Mesenchymal stem cell (in vitro differentiated cells and primary cell): Measurements from ENCODE around the gene CSPG4.
A peak's percentile ranks its signal among the peaks of the same experiment; 100 is the strongest.

Source experiments
- DNase-seq: peaks from one replicate; pipeline ENCODE4 v3.0.0-alpha.2; 2013
- H2AFZ ChIP-seq: one replicate; pipeline ENCODE4 v1.6.1; 2013; ENCODE audit warnings: low read depth, mild to moderate bottlenecking, control low read depth, inconsistent platforms, low read length, moderate library complexity
- H2AK5ac ChIP-seq: 2 replicates; pipeline ENCODE4 v1.6.1; 2013; ENCODE audit warnings: low read length, moderate library complexity, mild to moderate bottlenecking, inconsistent platforms; ENCODE audit not compliant: severe bottlenecking
- H2BK120ac ChIP-seq: one replicate; pipeline ENCODE4 v1.6.1; 2013; ENCODE audit warnings: low read depth, mild to moderate bottlenecking, inconsistent platforms, low read length, moderate library complexity
- H2BK12ac ChIP-seq, 2 experiments: one replicate each; pipeline ENCODE4 v1.6.1; 2013; ENCODE audit warnings: inconsistent platforms in 2 of 2, low read length in 2 of 2, mild to moderate bottlenecking in 2 of 2, moderate library complexity in 2 of 2, control low read depth in 1 of 2
- H2BK15ac ChIP-seq: one replicate; pipeline ENCODE4 v1.6.1; 2013; ENCODE audit warnings: mild to moderate bottlenecking, low read depth, inconsistent platforms; ENCODE audit not compliant: poor library complexity, severe bottlenecking
- H2BK5ac ChIP-seq: 2 replicates; pipeline ENCODE4 v1.6.1; 2013; ENCODE audit warnings: low read depth, mild to moderate bottlenecking, low read length, control low read depth, inconsistent platforms; ENCODE audit not compliant: poor library complexity, severe bottlenecking
- H3K14ac ChIP-seq, 2 experiments: one replicate each; pipeline ENCODE4 v1.6.1; 2013; ENCODE audit warnings: inconsistent platforms in 2 of 2, low read length in 2 of 2, control low read depth in 1 of 2, mild to moderate bottlenecking in 1 of 2, moderate library complexity in 1 of 2
- H3K18ac ChIP-seq, 2 experiments: one replicate each; pipeline ENCODE4 v1.6.1; 2013; ENCODE audit warnings: inconsistent platforms in 2 of 2, low read length in 2 of 2, control low read depth in 1 of 2, low read depth in 1 of 2, mild to moderate bottlenecking in 1 of 2
- H3K23ac ChIP-seq, 2 experiments: one replicate each; pipeline ENCODE4 v1.6.1; 2013; ENCODE audit warnings: inconsistent platforms in 2 of 2, low read length in 2 of 2, mild to moderate bottlenecking in 2 of 2, moderate library complexity in 2 of 2, control low read depth in 1 of 2
- H3K27ac ChIP-seq: 2 replicates; pipeline ENCODE4 v1.5.1; 2013; ENCODE audit warnings: mild to moderate bottlenecking, moderate library complexity, low read length, control low read depth, inconsistent platforms; ENCODE audit not compliant: poor library complexity, severe bottlenecking
- H3K27me3 ChIP-seq, 2 experiments: 2 replicates each; pipeline versions ENCODE4 v1.6.1 to v1.7.0; 2013; ENCODE audit warnings: low read length in 2 of 2, mild to moderate bottlenecking in 2 of 2, moderate library complexity in 2 of 2, control low read depth in 1 of 2, inconsistent platforms in 1 of 2; ENCODE audit not compliant: control insufficient read depth in 1 of 2, insufficient read depth in 1 of 2
- H3K36me3 ChIP-seq, 2 experiments: 2 replicates each; pipeline versions ENCODE4 v1.6.1 to v1.7.0; 2013; ENCODE audit warnings: low read length in 2 of 2, control low read depth in 1 of 2, inconsistent platforms in 1 of 2, low read depth in 1 of 2, mild to moderate bottlenecking in 1 of 2; ENCODE audit not compliant: insufficient read depth in 2 of 2, control insufficient read depth in 1 of 2
- H3K4ac ChIP-seq, 2 experiments: one replicate each; pipeline ENCODE4 v1.6.1; 2013; ENCODE audit warnings: inconsistent platforms in 2 of 2, low read length in 2 of 2, mild to moderate bottlenecking in 2 of 2, moderate library complexity in 2 of 2, control low read depth in 1 of 2, low read depth in 1 of 2
- H3K4me1 ChIP-seq: 2 replicates; pipeline ENCODE4 v1.6.1; 2013; ENCODE audit warnings: low read depth, low read length, control low read depth; ENCODE audit not compliant: control insufficient read depth, insufficient read depth
- H3K4me2 ChIP-seq: 2 replicates; pipeline ENCODE4 v1.6.1; 2013; ENCODE audit warnings: low read length, mild to moderate bottlenecking, inconsistent platforms; ENCODE audit not compliant: poor library complexity, severe bottlenecking
- H3K4me3 ChIP-seq, 2 experiments: 2 replicates each; pipeline versions ENCODE4 v1.5.1 to v1.7.0; 2013; ENCODE audit warnings: low read length in 2 of 2, mild to moderate bottlenecking in 2 of 2, control low read depth in 1 of 2, low read depth in 1 of 2; ENCODE audit not compliant: insufficient read depth in 1 of 2
- H3K79me1 ChIP-seq: replicated peaks from 2 replicates; pipeline ENCODE4 v1.6.1; 2013; ENCODE audit warnings: mild to moderate bottlenecking, control low read depth, low read length, inconsistent platforms; ENCODE audit not compliant: poor library complexity, severe bottlenecking
- H3K9ac ChIP-seq: 2 replicates; pipeline ENCODE4 v1.7.0; 2013; ENCODE audit warnings: mild to moderate bottlenecking, low read length, moderate library complexity
- H3K9me3 ChIP-seq: 2 replicates; pipeline ENCODE4 v1.7.0; 2013; ENCODE audit warnings: mild to moderate bottlenecking, low read length; ENCODE audit not compliant: control insufficient read depth
- H4K8ac ChIP-seq: one replicate; pipeline ENCODE4 v1.6.1; 2013; ENCODE audit warnings: inconsistent platforms, mild to moderate bottlenecking, low read length, moderate library complexity
- H4K91ac ChIP-seq: one replicate; pipeline ENCODE4 v1.6.1; 2013; ENCODE audit warnings: mild to moderate bottlenecking, low read length, inconsistent platforms
- WGBS: methylation state at CpG from one replicate; pipeline ENCODE4 v1.1.7; 2013; ENCODE audit warnings: mixed read lengths; 5-methylcytosine and 5-hydroxymethylcytosine counted together

CSPG4 gene

DNA sequence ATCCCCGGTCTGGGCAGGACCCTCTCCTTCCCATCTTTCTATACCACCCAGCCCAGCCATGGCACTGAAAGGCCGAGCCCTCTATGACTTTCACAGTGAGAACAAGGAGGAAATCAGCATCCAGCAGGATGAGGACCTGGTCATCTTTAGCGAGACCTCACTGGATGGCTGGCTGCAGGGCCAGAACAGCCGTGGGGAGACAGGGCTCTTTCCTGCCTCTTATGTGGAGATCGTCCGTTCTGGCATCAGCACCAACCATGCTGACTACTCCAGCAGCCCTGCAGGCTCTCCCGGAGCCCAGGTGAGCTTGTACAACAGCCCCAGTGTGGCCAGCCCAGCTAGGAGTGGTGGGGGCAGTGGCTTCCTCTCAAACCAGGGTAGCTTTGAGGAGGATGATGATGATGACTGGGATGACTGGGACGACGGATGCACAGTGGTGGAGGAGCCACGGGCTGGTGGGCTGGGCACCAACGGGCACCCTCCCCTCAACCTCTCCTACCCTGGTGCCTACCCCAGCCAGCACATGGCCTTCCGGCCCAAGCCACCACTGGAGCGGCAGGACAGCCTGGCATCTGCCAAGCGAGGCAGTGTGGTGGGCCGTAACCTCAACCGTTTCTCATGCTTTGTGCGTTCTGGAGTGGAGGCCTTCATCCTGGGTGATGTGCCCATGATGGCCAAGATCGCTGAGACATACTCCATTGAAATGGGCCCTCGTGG lies 63.4 kb downstream of the CSPG4 start:
- H3K27ac ChIP-seq = peak overlapping the region; percentile 95

GRCh38 chr15:75648156-75649000 lies 64.3 kb downstream of the CSPG4 start:
- peaks cover 44% of the 10 kb centered on the region for H3K4me1 ChIP-seq
- DNase-seq = peak; percentile 74
- WGBS = under 1% methylated on average over 34 of the region's 34 CpGs
- H3K18ac ChIP-seq = peak overlapping the region; percentile 85 to 97
- H3K23ac ChIP-seq = peak overlapping the region in 1 of 2 experiments; percentile 6
- H2BK120ac ChIP-seq = peak overlapping the region; percentile 79
- H3K4ac ChIP-seq = peak overlapping the region; percentile 76 to 93
- H2BK5ac ChIP-seq = peak overlapping the region; percentile 93
- H2BK12ac ChIP-seq = peak overlapping the region; percentile 19 to 61
- H3K79me1 ChIP-seq = peaks cover 4% of the 10 kb centered on the region
- peak overlapping the region; percentile 78 for H3K4me2 ChIP-seq
- no peaks in the 10 kb centered on the region for H3K27me3 ChIP-seq
- peak overlapping the region in 1 of 2 experiments; percentile 96 for H3K14ac ChIP-seq
- peak overlapping the region; percentile 69 for H4K8ac ChIP-seq
- peak overlapping the region; percentile 3 for H2AK5ac ChIP-seq
- no peaks in the 10 kb centered on the region for H3K9me3 ChIP-seq
- peak overlapping the region; percentile 67 for H4K91ac ChIP-seq
- peak overlapping the region; percentile 95 for H3K27ac ChIP-seq
- H3K36me3 ChIP-seq = peaks cover 35 to 38% of the 10 kb centered on the region in 2 experiments
- peak overlapping the region; percentile 75 to 94 for H3K4me3 ChIP-seq
- peak overlapping the region; percentile 53 for H2AFZ ChIP-seq
- H3K9ac ChIP-seq = peak overlapping the region; percentile 98
- H2BK15ac ChIP-seq = peak overlapping the region; percentile 77

More for the DNA sequence above, 63.4 kb downstream of the CSPG4 start:
- Histone ChIP-seq H2BK120ac (peak overlapping the region; percentile 12), H2BK15ac (peak overlapping the region; percentile 20), H4K91ac (peak overlapping the region; percentile 5), H3K4ac (peak overlapping the region; percentile 24 to 51), H3K4me2 (peak overlapping the region; percentile 78), H3K4me3 (peak overlapping the region; percentile 35 to 94), H3K36me3 (peaks cover 40 to 41% of the 10 kb centered on the region in 2 experiments), H2AFZ (no peak overlapping the region), H2BK12ac (peak overlapping the region in 1 of 2 experiments; percentile 61), H4K8ac (no peak overlapping the region), H3K27me3 (no peaks in the 10 kb centered on the region), H3K9me3 (no peaks in the 10 kb centered on the region), H3K18ac (peak overlapping the region in 1 of 2 experiments; percentile 58), H3K79me1 (peaks cover 2% of the 10 kb centered on the region), H3K14ac (peak overlapping the region in 1 of 2 experiments; percentile 85), H2BK5ac (no peak overlapping the region), H3K4me1 (peaks cover 49% of the 10 kb centered on the region), H2AK5ac (peak overlapping the region; percentile 3), H3K23ac (no peak overlapping the region), H3K9ac (peak overlapping the region; percentile 98)
- no peak for DNase-seq
- WGBS = 84% methylated on average over 18 of the region's 19 CpGs

GRCh38 chr15:75647370-75648155 lies 65.1 kb downstream of the CSPG4 start, which contains the start of gene SNX33:
Gene SNX33, plus strand, starts transcription at chr15:75647912. Its CDS starts 1,191 bp downstream, at chr15:75649103.
- Histone ChIP-seq H4K8ac (peak within 1 kb of the TSS; percentile 69), H3K14ac (peak within 1 kb of the TSS in 1 of 2 experiments; percentile 96), H3K4me1 (peaks cover 38% of the 10 kb centered on the region), H3K4me2 (peak within 1 kb of the TSS; percentile 78), H3K36me3 (peaks cover 30 to 32% of the 10 kb centered on the region in 2 experiments), H3K9me3 (no peaks in the 10 kb centered on the region), H2AK5ac (no peak within 1 kb of the TSS), H2BK5ac (peak within 1 kb of the TSS; percentile 93), H3K9ac (peak within 1 kb of the TSS; percentile 98), H2BK120ac (peak within 1 kb of the TSS; percentile 79), H3K18ac (peak within 1 kb of the TSS; percentile 85 to 97), H2AFZ (peak within 1 kb of the TSS; percentile 85), H3K27ac (peak within 1 kb of the TSS; percentile 95), H3K27me3 (no peaks in the 10 kb centered on the region), H4K91ac (peak within 1 kb of the TSS; percentile 67), H2BK12ac (peak within 1 kb of the TSS; percentile 19 to 61), H3K23ac (peak within 1 kb of the TSS in 1 of 2 experiments; percentile 63), H3K4ac (peak within 1 kb of the TSS; percentile 76 to 93), H3K4me3 (peak within 1 kb of the TSS; percentile 75 to 94), H3K79me1 (peaks cover 4% of the 10 kb centered on the region), H2BK15ac (peak within 1 kb of the TSS; percentile 77)
- 0% methylated on average over 38 of the region's 76 CpGs for WGBS
- peak; percentile 94 for DNase-seq
